ENCODE results near the gene GABARAPL2.

- TF ChIP-seq EZH2 (IDR thresholded peaks at IDR 0.05; ENCODE audit: borderline replicate concordance, insufficient read depth, low read length, poor library complexity, severe bottlenecking) (no peak), EP300 (conservative IDR thresholded peaks at IDR 0.05; ENCODE audit: poor library complexity, severe bottlenecking) (no peak), TAF1 (IDR thresholded peaks at IDR 0.05; ENCODE audit: low read depth) (no peak), POLR2AphosphoS5 (IDR thresholded peaks at IDR 0.05) (no peak), RAD21 (conservative IDR thresholded peaks at IDR 0.05) (no peak), SMC3 (conservative IDR thresholded peaks at IDR 0.05; ENCODE audit: poor library complexity) (no peak)
- TF ChIP-seq, protein P1, sequence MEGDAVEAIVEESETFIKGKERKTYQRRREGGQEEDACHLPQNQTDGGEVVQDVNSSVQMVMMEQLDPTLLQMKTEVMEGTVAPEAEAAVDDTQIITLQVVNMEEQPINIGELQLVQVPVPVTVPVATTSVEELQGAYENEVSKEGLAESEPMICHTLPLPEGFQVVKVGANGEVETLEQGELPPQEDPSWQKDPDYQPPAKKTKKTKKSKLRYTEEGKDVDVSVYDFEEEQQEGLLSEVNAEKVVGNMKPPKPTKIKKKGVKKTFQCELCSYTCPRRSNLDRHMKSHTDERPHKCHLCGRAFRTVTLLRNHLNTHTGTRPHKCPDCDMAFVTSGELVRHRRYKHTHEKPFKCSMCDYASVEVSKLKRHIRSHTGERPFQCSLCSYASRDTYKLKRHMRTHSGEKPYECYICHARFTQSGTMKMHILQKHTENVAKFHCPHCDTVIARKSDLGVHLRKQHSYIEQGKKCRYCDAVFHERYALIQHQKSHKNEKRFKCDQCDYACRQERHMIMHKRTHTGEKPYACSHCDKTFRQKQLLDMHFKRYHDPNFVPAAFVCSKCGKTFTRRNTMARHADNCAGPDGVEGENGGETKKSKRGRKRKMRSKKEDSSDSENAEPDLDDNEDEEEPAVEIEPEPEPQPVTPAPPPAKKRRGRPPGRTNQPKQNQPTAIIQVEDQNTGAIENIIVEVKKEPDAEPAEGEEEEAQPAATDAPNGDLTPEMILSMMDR (IDR thresholded peaks at IDR 0.05; ENCODE audit: poor library complexity, severe bottlenecking) = no peak
- TF ChIP-seq, protein P2, sequence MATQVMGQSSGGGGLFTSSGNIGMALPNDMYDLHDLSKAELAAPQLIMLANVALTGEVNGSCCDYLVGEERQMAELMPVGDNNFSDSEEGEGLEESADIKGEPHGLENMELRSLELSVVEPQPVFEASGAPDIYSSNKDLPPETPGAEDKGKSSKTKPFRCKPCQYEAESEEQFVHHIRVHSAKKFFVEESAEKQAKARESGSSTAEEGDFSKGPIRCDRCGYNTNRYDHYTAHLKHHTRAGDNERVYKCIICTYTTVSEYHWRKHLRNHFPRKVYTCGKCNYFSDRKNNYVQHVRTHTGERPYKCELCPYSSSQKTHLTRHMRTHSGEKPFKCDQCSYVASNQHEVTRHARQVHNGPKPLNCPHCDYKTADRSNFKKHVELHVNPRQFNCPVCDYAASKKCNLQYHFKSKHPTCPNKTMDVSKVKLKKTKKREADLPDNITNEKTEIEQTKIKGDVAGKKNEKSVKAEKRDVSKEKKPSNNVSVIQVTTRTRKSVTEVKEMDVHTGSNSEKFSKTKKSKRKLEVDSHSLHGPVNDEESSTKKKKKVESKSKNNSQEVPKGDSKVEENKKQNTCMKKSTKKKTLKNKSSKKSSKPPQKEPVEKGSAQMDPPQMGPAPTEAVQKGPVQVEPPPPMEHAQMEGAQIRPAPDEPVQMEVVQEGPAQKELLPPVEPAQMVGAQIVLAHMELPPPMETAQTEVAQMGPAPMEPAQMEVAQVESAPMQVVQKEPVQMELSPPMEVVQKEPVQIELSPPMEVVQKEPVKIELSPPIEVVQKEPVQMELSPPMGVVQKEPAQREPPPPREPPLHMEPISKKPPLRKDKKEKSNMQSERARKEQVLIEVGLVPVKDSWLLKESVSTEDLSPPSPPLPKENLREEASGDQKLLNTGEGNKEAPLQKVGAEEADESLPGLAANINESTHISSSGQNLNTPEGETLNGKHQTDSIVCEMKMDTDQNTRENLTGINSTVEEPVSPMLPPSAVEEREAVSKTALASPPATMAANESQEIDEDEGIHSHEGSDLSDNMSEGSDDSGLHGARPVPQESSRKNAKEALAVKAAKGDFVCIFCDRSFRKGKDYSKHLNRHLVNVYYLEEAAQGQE (IDR thresholded peaks at IDR 0.05; ENCODE audit: borderline replicate concordance) = no peak
Measured at GRCh38 chr16:75566758-75567255, 628 bp downstream of the GABARAPL2 start.

All from neural cell (in vitro differentiated cells).